CD14-positive monocyte (primary cell): ENCODE results near the gene FBXO10. TPM values are rescaled to one million over a fixed set of nuclear protein-coding genes. Genes with fewer than 3 reads are reported as not detected.

Experiments
- DNase-seq, 3 donors: peaks; one replicate each; pipeline ENCODE4 v3.0.0-alpha.2; 2011 to 2022
- H2AFZ ChIP-seq: 2 replicates; pipeline ENCODE4 v1.6.0; 2012; ENCODE audit warnings: mild to moderate bottlenecking, low read depth, low read length, inconsistent platforms; ENCODE audit not compliant: insufficient read depth, poor library complexity, severe bottlenecking
- H3K27ac ChIP-seq, 2 donors: 1 replicate in 1 of 2; 2 replicates in 1 of 2; pipeline ENCODE4 v1.5.1; 2012 to 2013; ENCODE audit warnings: low read length in 2 of 2, control low read depth in 1 of 2, inconsistent platforms in 1 of 2, low read depth in 1 of 2, mild to moderate bottlenecking in 1 of 2
- H3K27me3 ChIP-seq, 2 donors: one replicate each; pipeline versions ENCODE4 v1.6.0 to v1.6.1; 2011 to 2013; ENCODE audit warnings: low read length in 2 of 2; ENCODE audit not compliant: control insufficient read depth in 2 of 2, insufficient read depth in 2 of 2
- H3K36me3 ChIP-seq, 2 donors: replicated peaks in 1 of 2; 1 replicate in 1 of 2; 2 replicates in 1 of 2; pipeline versions ENCODE4 v1.5.1 to v1.6.1; 2012 to 2013; ENCODE audit warnings: low read length in 2 of 2, control low read depth in 1 of 2, inconsistent platforms in 1 of 2, mild to moderate bottlenecking in 1 of 2; ENCODE audit not compliant: insufficient read depth in 2 of 2, control insufficient read depth in 1 of 2
- H3K4me1 ChIP-seq, 2 donors: 1 replicate in 1 of 2; 2 replicates in 1 of 2; pipeline versions ENCODE4 v1.5.1 to v1.6.1; 2012 to 2013; ENCODE audit warnings: low read length in 2 of 2, control low read depth in 1 of 2, inconsistent platforms in 1 of 2, mild to moderate bottlenecking in 1 of 2, moderate library complexity in 1 of 2; ENCODE audit not compliant: insufficient read depth in 2 of 2, control insufficient read depth in 1 of 2
- H3K4me2 ChIP-seq: replicated peaks from 2 replicates; pipeline ENCODE3; 2012; ENCODE audit warnings: low read length, moderate library complexity, mild to moderate bottlenecking; ENCODE audit not compliant: poor library complexity, severe bottlenecking; ENCODE audit errors: extremely low read depth
- H3K4me3 ChIP-seq, 3 experiments: fragments of 200-600 bp in 1 of 3; sonication (generic) in 1 of 3; replicated peaks in 1 of 3; 1 replicate in 2 of 3; 2 replicates in 1 of 3; pipeline ENCODE4 v1.5.1; 2011 to 2013; ENCODE audit warnings: low read length in 3 of 3, mild to moderate bottlenecking in 3 of 3, control low read depth in 2 of 3, low read depth in 2 of 3, inconsistent platforms in 1 of 3, moderate library complexity in 1 of 3
- H3K79me2 ChIP-seq: 2 replicates; pipeline ENCODE4 v1.6.0; 2012; ENCODE audit warnings: mild to moderate bottlenecking, control low read depth, inconsistent platforms, low read length, moderate library complexity; ENCODE audit not compliant: insufficient read depth
- H3K9ac ChIP-seq: 2 replicates; pipeline ENCODE4 v1.6.0; 2017; ENCODE audit warnings: low read length, mild to moderate bottlenecking; ENCODE audit not compliant: insufficient read depth, poor library complexity, severe bottlenecking
- H3K9me3 ChIP-seq, 2 donors: replicated peaks in 1 of 2; 1 replicate in 1 of 2; 2 replicates in 1 of 2; pipeline versions ENCODE4 v1.5.1 to v1.6.1; 2012 to 2013; ENCODE audit warnings: low read length in 2 of 2, control low read depth in 1 of 2; ENCODE audit not compliant: control insufficient read depth in 1 of 2, insufficient read depth in 1 of 2
- H4K20me1 ChIP-seq: 2 replicates; pipeline ENCODE4 v1.6.0; 2012; ENCODE audit warnings: mild to moderate bottlenecking, low read length, control low read depth, moderate library complexity; ENCODE audit not compliant: insufficient read depth
- H3K27ac Mint-ChIP-seq, 7 donors: one replicate each; pipeline ENCODE4 v1.8.0; 2020; ENCODE audit warnings: mild to moderate bottlenecking in 7 of 7, mixed read lengths in 7 of 7, moderate library complexity in 6 of 7, inconsistent platforms in 2 of 7
- H3K27me3 Mint-ChIP-seq, 3 donors: one replicate each; pipeline ENCODE4 v1.8.0; 2021 to 2022; ENCODE audit warnings: low read depth in 3 of 3, mild to moderate bottlenecking in 3 of 3, mixed read lengths in 3 of 3, moderate library complexity in 3 of 3, inconsistent platforms in 1 of 3
- H3K36me3 Mint-ChIP-seq, 2 donors: one replicate each; pipeline ENCODE4 v1.8.0; 2020; ENCODE audit warnings: mixed read lengths in 2 of 2, inconsistent platforms in 1 of 2, mild to moderate bottlenecking in 1 of 2
- H3K4me1 Mint-ChIP-seq: one replicate; pipeline ENCODE4 v1.8.0; 2020; ENCODE audit warnings: mild to moderate bottlenecking, mixed read lengths
- H3K4me3 Mint-ChIP-seq, 2 donors: one replicate each; pipeline ENCODE4 v1.8.0; 2020; ENCODE audit warnings: mild to moderate bottlenecking in 2 of 2, mixed read lengths in 2 of 2, moderate library complexity in 1 of 2
- H3K9me3 Mint-ChIP-seq, 7 donors: one replicate each; pipeline ENCODE4 v1.8.0; 2020 to 2022; ENCODE audit warnings: mixed read lengths in 7 of 7, mild to moderate bottlenecking in 6 of 7, moderate library complexity in 6 of 7, inconsistent platforms in 2 of 7
- WGBS: methylation state at CpG from one replicate; pipeline ENCODE4 v1.1.5; 2013; ENCODE audit warnings: missing lambda C conversion rate; ENCODE audit not compliant: insufficient coverage; 5-methylcytosine and 5-hydroxymethylcytosine counted together
- intact Hi-C, 2 donors: fragments of 100-400 bp; cut with micrococcal nuclease; formaldehyde crosslinking; loops; one replicate each; pipeline versions ENCODE4 v1.15.0 to v1.15.1; 2023
- polyA plus RNA-seq, 3 donors: library from polyadenylated mRNA; depleted of rRNA in 1 of 3; unstranded in 2 of 3; stranded (reverse) in 1 of 3; fragments of 300-500 nt in 2 of 3; fragments of >200 nt in 1 of 3; fragmentation: Illumina TruSeq in 2 of 3; gene quantifications; 1 replicate in 2 of 3; 2 replicates in 1 of 3; pipeline ENCODE4 v1.2.3, GENCODE V29; 2012 to 2021
- TF ChIP-seq, protein P1 (sequence below): fragments of 200-600 bp; IDR thresholded peaks from one replicate; pipeline ENCODE4 v1.8.0; 2022; ENCODE audit warnings: antibody characterized with exemption, mild to moderate bottlenecking

Gene FBXO10
- polyA plus RNA-seq, 3 donors, result 0.08 to 1.5 TPM; not detected in 1

DNA sequence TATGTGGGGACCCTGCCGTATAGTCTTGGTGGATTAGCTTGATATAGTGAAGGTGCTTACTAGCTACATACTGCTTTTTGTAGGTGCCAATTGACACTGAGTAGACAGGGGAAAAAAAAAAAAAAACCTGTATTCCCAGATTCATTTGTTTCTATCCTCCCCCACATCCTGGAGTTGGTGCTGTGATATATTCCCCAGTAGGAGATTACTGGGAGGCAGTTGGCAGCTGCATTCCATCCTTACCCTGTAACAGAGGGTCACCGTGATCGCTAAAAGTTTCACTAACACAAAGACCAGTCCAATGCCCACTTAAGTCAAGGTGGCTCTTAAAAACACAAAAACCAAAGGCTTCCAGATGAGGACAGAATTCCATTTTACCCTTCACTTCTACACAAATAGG, 43.6 kb upstream of the FBXO10 start:
- H3K4me3 Mint-ChIP-seq, result no peak overlapping the region
- intact Hi-C loops, result no loop called here
- H3K4me3 ChIP-seq, result no peak overlapping the region

DNA sequence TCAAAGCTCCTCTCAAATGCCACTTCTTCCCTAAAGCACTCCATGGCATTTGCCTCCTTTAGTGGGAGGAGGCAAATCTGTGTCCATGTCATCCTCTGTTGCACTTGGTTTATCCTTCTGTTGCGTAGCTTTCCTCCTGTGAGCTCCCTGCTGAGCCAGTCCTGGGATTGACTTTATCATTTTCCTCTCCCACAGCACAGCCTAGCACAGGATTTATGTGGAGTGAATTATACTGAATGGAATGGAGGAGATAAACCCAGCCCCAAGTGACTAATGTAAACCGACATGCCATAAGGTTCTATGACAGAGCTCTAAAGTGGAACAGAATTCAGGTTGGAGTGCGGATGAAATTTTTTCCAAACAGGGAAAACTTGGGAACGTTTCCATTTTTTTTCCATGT, 42.6 kb upstream of the FBXO10 start:
- H3K9ac ChIP-seq, result no peak overlapping the region
- no peaks in the 10 kb centered on the region for H3K4me1 ChIP-seq
- no peaks in the 10 kb centered on the region for H3K79me2 ChIP-seq
- Mint-ChIP-seq H3K27me3 (peaks cover 0 to 11% (median 4%) of the 10 kb centered on the region in 3 donors), H3K36me3 (no peaks in the 10 kb centered on the region), H3K4me1 (no peaks in the 10 kb centered on the region), H3K27ac (no peak overlapping the region), H3K9me3 (no peaks in the 10 kb centered on the region), H3K4me3 (no peak overlapping the region)
- intact Hi-C loops, result no loop called here
- WGBS, result no CpG with 5 or more reads among the region's 4 CpGs
- TF ChIP-seq, protein P1, sequence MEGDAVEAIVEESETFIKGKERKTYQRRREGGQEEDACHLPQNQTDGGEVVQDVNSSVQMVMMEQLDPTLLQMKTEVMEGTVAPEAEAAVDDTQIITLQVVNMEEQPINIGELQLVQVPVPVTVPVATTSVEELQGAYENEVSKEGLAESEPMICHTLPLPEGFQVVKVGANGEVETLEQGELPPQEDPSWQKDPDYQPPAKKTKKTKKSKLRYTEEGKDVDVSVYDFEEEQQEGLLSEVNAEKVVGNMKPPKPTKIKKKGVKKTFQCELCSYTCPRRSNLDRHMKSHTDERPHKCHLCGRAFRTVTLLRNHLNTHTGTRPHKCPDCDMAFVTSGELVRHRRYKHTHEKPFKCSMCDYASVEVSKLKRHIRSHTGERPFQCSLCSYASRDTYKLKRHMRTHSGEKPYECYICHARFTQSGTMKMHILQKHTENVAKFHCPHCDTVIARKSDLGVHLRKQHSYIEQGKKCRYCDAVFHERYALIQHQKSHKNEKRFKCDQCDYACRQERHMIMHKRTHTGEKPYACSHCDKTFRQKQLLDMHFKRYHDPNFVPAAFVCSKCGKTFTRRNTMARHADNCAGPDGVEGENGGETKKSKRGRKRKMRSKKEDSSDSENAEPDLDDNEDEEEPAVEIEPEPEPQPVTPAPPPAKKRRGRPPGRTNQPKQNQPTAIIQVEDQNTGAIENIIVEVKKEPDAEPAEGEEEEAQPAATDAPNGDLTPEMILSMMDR, result no peak
- H2AFZ ChIP-seq, result no peak overlapping the region
- no peak for DNase-seq
- H3K27ac ChIP-seq, result no peak overlapping the region
- H3K9me3 ChIP-seq, result no peaks in the 10 kb centered on the region
- H3K4me3 ChIP-seq, result no peak overlapping the region
- H3K27me3 ChIP-seq, result no peaks in the 10 kb centered on the region
- H3K4me2 ChIP-seq, result no peak overlapping the region
- H3K36me3 ChIP-seq, result no peaks in the 10 kb centered on the region
- no peaks in the 10 kb centered on the region for H4K20me1 ChIP-seq

More for the DNA sequence above, 43.6 kb upstream of the FBXO10 start:
- Histone ChIP-seq H3K27ac (no peak overlapping the region), H2AFZ (no peak overlapping the region), H3K4me1 (no peaks in the 10 kb centered on the region), H4K20me1 (no peaks in the 10 kb centered on the region), H3K27me3 (no peaks in the 10 kb centered on the region), H3K9ac (no peak overlapping the region), H3K79me2 (no peaks in the 10 kb centered on the region), H3K4me2 (no peak overlapping the region), H3K9me3 (no peaks in the 10 kb centered on the region), H3K36me3 (no peaks in the 10 kb centered on the region)
- WGBS, result 100% methylated on average over 2 of the region's 3 CpGs
- Mint-ChIP-seq H3K27ac (no peak overlapping the region), H3K9me3 (no peaks in the 10 kb centered on the region), H3K27me3 (peaks cover 0 to 11% (median 5%) of the 10 kb centered on the region in 3 donors), H3K36me3 (no peaks in the 10 kb centered on the region), H3K4me1 (no peaks in the 10 kb centered on the region)
- TF ChIP-seq, protein P1, result no peak
- DNase-seq, result no peak
